NCI-H1436 (cell line): Measurements from ENCODE around the gene MAML1.
"Not testable (repeated sequence)": the region's sequence is repeated elsewhere in the genome, so short reads cannot be mapped to it uniquely, and the experiment has no call there.

Experiments used
- DNase-seq: peaks from one replicate; lab custom pipeline; 2025; lab: John Stamatoyannopoulos, UW

Gene MAML1

GRCh38 chr5:179732412-179732917 is at the start of gene MAML1:
Gene MAML1, plus strand, starts transcription at chr5:179732822. Its CDS starts 291 bp downstream, at chr5:179733113.
- DNase-seq = peak; percentile 93

GRCh38 chr5:179689212-179689611 is 43.4 kb upstream of the MAML1 start:
- DNase-seq = not testable (repeated sequence)

- no peak for DNase-seq
Measured at GRCh38 chr5:179694561-179694960, 38.1 kb upstream of the MAML1 start.

- no peak for DNase-seq
Measured at GRCh38 chr5:179696603-179697002, 36.0 kb upstream of the MAML1 start.

DNA sequence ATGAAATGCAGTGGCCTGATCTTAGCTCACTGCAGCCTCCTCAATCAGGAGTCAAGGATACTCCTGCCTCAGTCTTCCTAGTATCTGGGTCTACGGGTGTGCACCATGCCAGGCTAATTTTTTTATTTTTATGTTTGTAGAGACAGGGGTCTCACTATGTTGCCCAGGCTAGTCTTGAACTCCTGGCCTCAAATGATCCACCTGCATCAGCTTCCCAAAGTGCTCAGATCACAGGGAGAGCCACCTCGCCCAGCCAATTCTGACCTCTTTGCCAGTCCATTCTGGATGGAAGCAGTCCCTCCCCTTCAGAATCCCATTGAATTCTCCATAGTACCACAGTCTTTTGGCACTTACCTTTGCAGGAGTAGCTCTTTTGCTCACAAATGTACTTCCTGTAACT is 35.5 kb upstream of the MAML1 start:
- DNase-seq = no peak

- DNase-seq = not testable (repeated sequence)
Measured at GRCh38 chr5:179697543-179697942, 35.1 kb upstream of the MAML1 start.

GRCh38 chr5:179697993-179698934 is 34.4 kb upstream of the MAML1 start:
- DNase-seq = peak; percentile 89

DNA sequence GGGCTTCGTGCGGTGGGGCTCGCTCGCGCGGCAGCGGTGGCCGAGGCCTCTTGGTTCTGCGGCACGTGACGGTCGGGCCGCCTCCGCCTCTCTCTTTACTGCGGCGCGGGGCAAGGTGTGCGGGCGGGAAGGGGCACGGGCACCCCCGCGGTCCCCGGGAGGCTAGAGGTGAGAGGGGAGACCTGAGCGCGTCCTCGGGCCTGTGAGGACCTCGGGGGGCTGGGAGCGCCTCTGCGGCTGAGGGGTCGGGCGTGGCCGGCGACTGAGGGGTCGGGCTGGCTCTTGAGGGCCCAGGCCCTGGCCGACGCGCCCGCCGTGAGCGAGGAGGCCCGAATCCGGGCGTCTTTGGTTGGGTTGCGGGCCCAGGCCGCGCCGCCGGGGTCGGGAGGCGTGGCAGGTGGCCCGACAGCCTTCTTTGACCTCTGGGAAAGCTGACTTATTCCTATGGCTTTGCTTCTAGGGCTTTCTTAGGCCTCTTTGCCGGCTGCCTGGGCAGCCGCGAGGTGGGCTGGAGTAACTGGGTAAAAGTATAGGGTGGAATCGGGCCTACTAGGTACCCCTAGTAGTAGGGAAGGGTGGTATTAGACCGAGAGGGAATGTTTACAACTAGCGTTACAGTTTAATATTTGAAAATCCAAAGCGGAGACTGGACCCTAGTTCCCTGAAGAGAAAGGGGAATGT is 33.5 kb upstream of the MAML1 start, which contains the start of gene CANX:
Gene CANX, plus strand, starts transcription at position 33 of the 681 bp plus-strand sequence. CDS start 6,715 bp downstream, outside the sequence.
- DNase-seq = no peak

DNA sequence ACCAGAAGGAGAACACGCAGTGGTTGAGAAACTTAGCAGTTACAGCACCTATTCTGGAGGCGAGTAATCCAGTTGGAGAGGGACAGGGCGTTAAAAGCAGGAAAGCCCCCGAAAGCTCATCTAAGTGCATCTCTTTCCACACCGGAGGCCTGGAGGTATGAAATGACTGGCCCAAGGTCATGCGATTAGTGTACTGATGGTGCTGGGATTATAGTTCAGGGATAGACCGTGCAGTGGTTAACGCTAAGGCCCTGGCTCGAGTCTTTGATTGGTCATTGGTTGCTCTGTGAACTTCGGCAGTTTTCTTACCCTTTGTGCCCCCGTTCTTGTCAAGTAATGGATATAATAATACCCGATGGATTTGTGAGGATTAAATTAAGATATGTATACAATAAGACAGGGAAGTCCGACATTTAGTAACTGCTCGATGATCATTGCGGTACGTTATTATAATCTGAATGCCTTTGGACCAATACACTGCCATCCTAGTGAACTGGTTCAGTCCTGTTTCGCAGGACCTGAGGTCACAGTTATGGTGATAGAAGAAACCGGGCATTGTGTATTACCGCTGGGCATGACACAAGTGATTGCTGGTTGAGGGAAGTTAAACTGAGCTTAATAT is 32.9 kb upstream of the MAML1 start:
- no peak for DNase-seq

DNA sequence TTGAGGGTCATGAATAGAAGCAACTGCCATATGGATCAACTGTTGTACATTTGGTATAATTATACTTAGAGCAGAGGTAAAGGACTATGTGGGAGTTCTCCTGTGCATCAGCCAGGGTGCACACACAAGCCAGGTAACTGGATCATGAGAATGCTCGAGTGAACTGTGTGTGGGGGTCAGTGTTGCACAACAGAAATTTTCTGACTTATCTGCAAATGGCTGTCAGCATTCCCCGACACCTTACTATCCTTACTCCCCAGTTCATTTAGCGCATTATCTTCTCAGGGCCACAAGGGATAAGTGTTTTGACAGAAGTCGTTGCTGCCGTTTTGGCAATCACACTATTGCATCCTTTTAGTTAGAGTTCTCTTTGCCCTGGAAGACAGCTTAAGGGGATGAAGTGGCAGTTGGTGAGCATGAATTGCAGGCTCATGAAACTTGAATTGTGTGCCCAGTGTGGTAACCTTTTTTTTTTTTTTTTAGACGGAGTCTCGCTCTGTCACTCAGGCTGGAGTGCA is 32.2 kb upstream of the MAML1 start:
- DNase-seq = no peak

DNA sequence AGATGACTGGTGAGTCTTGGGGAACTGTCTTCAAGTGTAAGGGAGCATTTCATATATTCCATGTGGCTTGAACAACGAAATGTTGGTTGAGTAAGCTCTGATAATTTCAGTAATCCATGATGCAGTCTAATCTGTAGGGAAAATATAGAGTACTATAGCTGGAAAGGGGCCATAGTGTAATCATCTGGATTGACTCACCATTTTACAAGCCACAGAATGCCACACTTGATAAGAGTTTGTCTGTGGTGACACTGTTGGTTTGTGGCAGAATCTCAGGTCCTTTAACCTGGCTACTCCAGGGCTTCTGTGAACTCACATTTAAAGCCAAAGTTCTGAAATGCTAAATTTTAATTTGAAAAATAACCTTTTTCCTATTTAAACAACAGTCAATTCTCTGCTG is 16.3 kb upstream of the MAML1 start:
- no peak for DNase-seq

- DNase-seq = no peak
Measured at GRCh38 chr5:179720222-179720621, 12.4 kb upstream of the MAML1 start.

DNA sequence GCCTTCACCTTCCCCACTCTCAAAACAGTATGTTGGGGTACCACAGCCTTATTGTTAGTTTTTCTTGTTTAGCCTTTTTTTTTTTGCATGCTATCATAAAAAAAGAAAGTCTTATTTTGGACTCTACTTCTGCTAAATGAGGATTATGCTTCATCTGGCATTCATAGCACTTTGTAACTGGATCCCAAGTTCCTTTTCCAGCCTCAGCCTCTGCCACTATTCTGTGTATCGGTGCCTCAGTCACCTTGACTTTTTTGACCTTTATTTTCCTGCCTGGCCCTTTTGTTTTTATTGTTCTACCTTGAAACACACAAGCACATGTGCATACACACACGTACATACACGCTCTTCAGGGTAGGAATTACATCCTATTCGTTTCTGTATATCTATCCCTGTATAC is 8.5 kb upstream of the MAML1 start:
- no peak for DNase-seq

GRCh38 chr5:179727106-179727505 is 5.5 kb upstream of the MAML1 start:
- no peak for DNase-seq

- DNase-seq = no peak
Measured at GRCh38 chr5:179729303-179729702, 3.3 kb upstream of the MAML1 start.

- no peak for DNase-seq
Measured at GRCh38 chr5:179729727-179730126, 2.9 kb upstream of the MAML1 start.

DNA sequence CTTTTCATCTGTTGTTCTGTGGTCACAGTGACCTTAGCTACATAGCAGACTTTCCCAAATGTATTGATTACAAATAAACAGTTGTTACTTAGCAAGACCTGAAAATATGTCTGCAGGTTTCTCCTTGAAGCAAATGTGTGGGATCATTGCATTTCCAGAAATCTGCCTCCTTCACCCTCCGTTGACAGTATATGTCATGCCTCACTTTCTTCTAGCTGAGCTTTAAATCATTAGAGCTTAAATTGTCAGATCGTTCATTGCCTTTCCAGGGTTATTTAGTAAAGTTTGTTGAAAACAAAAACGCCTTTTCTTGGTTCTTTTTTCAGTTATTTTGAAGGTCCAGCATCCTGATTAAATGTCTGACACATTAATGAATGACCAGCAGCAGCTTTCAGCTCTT is 2.3 kb upstream of the MAML1 start:
- no peak for DNase-seq

DNA sequence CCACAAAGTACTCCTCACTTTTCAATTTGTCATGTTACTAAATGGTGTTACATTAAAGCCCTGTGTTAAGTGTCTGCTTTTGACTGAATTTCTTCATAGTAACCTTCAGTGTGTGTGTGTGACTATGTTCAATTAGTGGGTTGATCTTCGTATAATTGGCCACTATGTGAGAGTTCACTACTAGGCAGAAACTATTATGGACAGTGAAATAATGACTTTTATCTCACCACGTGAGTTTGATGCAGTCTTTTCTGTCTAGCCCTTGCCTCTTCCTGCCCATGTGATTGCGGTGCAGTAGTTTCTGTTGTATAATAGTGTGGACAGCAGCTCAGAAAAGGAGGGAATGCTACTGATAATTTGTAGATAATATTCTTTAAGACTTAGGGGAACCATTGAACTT is 1.8 kb upstream of the MAML1 start:
- no peak for DNase-seq

- no peak for DNase-seq
Measured at GRCh38 chr5:179731791-179732411, 721 bp upstream of the MAML1 start.

DNA sequence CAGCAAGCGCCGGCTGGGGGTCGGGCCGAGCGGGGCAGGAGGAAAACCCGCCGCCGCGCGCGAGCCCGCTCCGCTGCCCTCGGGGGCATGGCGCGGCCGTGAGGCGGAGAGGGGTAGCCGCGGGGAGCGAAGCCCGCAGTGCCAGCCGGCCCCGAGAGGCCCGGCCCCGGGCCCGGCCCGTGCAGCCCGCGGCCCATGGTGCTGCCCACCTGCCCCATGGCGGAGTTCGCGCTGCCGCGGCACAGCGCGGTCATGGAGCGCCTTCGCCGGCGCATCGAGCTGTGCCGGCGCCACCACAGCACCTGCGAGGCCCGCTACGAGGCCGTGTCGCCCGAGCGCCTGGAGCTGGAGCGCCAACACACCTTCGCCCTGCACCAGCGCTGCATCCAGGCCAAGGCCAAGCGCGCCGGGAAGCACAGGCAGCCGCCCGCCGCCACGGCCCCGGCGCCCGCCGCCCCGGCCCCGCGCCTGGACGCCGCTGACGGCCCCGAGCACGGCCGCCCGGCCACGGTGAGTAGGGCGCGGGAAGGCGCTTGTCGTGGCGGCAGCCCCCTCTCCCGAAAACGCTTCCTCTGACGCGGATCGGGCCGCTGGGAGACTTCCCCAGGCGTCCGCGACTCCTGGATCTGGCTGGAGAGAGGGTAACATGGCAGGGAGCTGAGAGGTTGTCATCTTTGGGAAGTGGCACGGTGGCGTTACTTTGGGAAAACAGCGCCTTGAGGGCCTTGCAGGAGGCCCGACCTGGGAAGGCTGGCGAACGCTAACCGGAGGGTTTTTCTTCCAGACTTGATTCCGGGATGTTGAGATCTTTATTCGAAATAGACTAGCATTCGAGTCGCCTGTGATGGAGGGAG is 523 bp downstream of the MAML1 start:
- no peak for DNase-seq

DNA sequence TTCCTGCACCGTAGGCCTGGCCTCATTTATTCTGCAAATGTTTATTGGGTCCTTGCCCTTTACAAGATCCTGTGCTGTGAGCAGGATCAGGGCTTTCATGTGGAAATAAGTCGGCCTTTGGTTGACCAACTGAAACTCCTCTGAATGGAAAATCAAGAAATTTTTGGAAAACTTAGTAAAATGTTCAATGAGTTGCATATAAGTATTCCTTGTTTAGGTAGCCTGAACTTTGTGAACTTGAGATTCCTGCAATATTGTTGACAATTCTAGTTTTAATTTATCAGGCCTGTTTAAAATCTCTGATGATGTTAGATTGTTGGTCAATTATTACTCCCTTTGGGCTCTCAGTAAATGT is 1.1 kb downstream of the MAML1 start:
- no peak for DNase-seq
